Measurements from ENCODE around the gene PALM3.

PALM3 gene

DNA sequence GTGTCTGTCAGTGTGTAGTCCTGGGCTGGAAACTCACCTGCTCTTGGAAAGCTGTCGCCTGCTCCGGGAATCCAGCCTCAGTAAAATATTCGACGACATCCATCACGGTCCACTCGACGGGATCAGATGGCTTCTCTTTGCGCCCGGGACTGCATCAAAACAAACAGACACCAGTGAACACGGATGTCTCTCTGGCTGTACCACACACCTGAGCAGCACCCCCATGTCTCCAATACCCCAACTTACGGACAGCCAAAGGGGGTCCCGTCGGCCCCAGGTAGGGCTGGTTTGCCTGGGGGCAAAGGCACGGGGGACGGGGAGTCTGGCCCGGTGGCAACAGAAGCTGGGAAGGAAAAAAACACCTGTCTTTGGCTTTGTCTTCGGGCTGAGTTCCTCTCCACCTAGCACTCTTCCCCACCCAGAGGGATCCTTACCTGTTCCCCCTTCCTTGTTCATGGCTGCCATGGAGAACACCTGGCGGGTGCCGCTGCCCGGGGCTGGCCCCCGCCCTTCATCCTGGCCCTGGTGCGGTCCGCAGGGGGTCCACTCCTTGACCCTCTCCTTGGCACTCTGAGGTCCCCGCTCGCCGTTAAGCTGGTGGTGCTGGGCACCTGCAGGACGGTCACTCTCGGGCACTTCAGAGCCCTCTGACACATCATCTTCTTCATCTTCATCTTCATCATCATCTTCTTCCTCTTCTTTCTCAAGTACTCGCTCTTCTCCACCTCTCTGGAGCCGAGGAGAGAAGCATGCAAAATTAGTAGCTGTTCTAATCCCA lies 26.9 kb upstream of the PALM3 start:
- DNase-seq, result no peak

DNA sequence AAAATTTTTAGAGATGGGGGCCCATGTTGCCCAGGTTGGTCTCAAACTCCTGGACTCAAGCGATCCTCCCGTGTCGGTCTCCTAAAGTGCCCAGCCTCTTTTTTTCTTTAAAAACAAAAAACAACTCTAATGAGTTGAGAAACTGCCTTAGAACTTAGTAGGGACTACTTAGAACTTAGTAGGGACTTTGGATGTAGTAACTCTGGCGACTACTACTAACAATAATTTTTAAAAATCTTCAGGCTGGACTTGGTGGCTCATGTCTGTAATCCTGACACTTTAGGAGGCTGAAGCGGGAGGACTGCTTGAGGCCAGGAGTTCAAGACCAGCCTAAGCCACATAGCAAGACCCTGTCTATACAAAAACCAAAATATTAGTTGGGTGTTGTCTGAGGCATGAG lies 24.2 kb upstream of the PALM3 start:
- DNase-seq, result no peak

DNA sequence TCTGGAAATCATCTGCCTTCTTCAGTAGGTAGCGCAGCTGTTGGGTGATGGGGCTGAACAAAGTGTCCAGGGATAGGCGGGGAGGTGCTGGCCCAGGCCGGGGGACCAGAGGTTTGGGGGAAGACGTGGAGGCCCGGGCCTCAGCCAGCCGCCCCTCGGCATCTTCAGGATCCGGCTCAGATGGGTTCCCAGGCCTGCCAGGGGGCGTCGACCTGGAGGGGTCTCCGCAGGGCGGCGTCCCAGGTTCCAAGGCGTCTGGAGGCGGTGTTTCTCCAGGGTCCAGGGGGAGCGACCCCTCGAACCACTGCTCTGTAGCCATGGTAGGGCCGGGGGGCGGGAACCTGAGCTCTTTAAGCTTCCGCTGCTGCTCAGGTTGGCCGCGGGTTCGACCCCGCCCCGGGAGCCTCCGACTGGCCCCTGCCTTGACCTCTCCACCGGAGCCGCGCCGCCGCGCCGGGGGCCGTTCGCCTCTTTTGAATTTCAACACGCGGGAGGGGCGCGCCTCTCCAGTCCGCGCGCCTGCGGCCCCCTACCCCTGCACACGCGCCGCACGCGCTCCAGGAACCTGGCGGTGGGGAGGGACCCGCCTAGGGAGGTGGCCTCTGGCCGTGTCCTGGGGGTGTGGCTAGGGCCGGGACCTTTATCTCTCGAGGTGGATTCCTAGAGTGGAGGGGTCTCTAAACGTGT lies 23.6 kb upstream of the PALM3 start, which contains the start of gene C19orf67:
Gene C19orf67, minus strand, starts transcription at position 475 of the 687 bp plus-strand sequence. Its CDS starts 156 bp downstream, at position 319.
- DNase-seq, result no peak

DNA sequence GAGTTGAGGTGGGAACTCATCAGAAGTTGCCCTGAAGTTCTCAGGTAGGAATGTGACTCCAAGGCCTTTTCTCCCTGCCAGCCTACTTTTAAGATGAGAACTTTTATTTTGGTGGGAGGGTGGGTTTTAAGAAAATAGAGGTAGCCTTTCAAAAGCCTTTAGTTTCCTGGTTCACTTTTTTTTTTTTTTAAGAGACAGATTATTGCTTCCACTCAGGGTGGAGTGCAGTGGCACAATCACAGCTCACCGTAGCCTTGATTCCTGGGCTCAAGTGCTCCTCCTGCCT lies 20.7 kb upstream of the PALM3 start:
- no peak for DNase-seq

DNA sequence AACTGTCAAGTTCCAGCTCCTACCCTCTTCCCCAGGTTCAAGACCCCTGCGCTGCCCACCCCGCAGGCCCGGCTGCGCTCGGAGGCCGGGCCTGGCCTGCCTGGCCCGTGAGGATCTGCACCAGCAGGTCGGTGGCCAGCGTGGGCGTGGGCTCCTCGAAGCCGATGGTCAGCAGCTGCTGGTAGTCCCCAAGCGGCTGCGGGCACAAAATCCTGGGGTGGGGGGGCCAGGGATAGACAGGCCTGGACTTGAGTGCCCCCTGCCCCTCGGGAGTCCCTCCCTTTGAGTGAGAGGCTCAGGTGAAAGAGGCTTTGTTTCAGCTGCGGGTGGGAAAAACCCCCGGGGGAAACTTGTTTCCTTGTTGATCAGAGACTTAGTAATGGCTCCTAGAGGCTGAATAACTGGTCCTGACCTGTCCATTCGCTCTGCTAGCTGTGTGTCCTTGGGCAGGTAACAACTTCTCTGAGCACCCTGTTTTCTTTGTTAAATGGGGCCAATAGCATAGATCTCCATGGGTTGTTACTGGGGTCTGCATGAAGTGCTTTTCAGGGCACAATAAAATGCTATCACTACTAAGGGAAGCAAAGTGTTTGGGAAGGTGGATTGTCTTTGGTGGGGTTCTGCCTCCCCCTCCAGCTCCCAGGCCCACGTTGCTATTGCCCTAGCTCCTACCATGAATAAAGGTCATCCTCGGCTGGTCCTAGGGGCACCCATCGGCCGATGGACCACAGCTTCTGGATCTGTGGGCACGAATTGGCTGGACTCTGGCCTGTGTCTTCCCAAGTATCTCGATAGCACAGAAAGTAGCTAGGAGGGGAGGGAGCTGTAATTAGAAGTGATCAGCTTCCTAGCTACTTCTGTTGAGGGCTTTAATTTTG lies 20.2 kb upstream of the PALM3 start:
- DNase-seq, result no peak

DNA sequence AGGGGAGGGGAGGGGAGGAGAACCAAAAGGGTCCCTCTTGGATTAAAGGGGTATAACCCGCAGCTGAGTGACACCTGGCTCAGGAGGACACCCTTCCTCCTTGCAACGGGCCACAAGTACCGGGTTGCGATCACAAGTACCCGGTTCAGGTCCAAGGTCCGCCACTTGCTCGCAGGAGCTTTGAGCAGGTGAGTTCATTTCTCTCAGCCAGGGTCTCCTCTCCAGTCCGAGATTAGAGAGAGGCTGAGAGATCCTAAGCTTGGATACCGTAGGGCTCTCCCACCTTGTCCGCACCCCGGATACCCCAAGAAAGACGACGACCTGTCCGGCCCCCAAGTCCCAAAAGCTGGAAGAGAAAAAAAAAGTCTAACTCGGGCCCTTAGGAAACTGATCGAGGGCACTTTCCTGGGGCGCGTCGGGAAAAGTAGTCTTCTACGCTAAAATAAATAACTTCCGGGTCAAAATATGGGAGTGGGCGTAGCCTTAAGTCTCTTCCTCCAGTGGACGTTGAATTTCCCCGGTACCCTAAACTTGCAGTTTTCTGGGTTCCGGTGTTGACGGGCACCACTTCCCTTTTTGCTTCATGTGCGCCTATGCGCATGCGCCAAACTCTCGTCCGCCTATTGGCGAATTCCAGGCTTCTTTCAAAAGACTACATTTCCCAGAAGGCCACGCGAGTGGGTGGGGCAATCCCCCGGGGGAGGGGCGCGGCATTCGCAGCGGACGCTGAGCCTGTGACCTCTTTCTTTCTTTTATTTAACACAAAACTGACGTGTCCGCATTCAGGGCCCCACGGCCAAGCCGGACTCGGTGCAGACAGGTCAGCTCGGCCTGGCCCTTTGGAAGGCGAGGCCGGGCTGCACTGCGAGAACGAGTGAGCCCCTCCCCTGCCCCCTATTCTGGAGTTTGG lies 19.3 kb upstream of the PALM3 start:
- peak; percentile 100 for DNase-seq

DNA sequence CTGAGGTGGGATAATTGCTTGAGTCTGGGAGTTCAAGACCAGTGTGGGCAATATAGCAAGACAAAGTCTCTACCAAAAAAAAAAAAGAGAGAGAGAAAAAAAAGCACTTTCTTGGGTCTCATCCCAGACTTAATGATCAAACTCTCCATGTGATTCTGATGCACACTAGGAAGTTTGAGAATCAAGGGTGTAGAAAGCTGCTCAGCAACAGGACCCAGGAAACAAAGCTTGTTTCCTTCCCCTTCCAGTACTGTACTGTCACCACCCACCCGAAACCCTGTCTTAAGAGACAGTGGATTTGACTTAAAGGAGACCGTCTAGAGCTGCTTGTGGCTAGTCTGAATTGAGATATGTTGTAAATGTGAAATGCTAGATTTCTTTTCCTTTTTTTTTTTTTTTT lies 16.5 kb upstream of the PALM3 start:
- DNase-seq, result no peak

DNA sequence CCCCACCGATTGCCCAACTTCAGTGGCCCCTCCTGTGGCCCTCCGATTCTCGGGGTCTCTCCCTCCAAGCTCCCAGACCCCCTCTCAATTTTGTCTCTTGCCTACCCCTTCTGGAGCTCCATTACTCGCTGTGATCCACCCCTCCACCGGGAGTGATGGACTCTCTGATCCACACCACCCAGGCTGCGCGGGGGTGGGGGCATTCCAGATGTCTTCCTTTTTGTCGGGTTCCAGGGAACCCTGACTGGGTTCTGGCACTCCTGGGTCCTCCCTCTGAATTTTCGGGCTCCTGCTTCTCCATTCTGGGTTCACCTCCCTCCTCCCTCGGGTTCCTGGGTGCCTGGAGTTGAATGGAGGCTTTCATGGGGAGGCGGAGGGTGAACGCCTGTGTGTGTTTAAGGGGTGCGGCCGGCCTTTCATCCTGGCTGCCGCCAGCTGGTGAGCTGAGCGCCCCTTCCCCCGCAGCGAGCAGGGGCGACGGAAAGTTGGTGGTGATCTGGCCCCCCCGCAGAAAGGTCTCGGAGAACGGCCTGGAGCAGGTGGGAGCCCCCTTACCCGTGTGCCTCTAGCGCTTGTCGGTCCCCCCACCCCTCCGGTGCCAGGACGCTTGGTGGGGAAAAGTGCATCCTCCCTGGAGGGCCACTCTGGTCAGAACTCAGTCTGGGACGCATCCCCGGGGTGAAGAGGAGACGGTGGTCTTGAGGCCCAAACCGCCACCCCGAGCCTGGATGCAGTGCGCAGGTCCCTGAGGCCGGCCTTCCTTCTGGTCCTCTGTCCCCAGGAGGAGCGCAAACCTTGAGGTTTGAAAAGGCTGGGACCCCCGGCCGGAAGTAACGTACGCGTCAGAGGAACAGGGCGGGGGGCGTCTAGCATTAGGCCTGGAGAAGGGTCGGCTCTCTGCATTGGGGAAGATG lies 12.3 kb upstream of the PALM3 start:
- DNase-seq, result peak; percentile 72

DNA sequence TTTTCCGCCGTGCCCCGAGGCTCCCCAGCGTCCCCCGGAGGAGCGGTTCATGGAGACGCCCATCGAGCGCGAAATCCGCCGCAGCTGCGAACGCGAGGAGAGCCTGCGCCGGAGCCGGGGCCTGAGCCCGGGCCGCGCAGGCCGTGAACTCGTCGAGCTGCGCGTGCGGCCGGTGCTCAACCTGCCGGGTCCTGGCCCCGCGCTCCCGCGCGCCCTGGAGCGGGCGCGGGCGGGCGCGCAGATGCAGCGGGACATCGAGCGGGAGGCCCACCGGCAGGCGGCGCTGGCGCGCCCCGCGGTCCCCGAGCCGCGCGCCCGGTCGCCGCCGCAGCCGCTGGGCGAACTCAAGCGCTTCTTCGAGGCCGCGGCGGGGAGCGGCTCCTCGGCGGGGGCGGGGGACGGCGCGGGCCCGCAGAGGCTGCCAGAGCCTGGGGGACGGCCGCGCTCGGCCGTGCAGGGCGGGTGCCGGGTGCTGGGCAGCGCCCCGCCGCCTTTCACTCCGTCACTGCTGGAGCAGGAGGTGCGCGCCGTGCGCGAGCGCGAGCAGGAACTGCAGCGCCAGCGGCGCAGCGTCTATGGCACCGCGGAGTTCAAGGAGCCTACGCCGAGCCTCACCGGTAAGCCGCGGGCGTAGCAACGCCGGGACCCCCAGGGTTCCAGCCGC lies 11.5 kb upstream of the PALM3 start:
- peak; percentile 86 for DNase-seq

DNA sequence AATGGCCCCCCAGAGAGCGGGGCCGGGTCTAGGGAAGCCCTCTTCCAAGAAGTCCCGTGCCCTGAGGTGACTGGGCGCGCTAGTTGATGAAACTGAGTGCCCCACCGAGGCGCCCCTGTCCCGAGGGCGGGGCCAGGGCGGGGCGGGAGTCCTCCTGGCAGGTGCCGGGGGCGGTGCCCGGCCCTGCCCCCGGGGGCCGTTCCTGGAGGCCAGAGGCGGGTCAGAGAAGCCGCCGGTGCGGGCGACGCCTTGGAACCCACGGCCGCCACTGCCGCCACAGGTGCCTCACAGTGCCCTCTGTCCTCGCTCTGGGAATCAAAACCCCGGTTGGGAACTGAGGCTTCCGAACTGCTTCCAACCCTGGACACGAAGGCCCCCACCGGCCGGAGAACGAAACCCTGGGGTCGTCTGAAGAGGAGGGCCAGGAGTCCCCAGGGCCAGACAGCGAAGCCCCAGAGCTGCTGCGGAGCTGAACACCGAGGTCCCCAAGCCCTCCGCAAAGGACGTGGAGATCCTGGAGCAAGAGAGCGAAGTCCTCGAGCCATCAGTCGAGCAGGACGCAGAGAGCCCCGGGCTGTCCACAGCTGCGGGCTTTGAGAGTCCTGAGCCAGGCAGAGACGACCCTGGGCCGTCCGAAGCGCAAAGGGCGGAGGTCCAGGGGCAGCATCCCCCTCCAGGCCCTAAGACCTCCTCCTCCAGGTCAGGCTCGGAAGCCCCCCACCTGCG lies 10.8 kb upstream of the PALM3 start, which contains the start of gene MISP3:
Gene MISP3, plus strand, starts transcription at position 252 of the 726 bp plus-strand sequence. CDS start 524 bp downstream, outside the sequence.
- peak; percentile 72 for DNase-seq

DNA sequence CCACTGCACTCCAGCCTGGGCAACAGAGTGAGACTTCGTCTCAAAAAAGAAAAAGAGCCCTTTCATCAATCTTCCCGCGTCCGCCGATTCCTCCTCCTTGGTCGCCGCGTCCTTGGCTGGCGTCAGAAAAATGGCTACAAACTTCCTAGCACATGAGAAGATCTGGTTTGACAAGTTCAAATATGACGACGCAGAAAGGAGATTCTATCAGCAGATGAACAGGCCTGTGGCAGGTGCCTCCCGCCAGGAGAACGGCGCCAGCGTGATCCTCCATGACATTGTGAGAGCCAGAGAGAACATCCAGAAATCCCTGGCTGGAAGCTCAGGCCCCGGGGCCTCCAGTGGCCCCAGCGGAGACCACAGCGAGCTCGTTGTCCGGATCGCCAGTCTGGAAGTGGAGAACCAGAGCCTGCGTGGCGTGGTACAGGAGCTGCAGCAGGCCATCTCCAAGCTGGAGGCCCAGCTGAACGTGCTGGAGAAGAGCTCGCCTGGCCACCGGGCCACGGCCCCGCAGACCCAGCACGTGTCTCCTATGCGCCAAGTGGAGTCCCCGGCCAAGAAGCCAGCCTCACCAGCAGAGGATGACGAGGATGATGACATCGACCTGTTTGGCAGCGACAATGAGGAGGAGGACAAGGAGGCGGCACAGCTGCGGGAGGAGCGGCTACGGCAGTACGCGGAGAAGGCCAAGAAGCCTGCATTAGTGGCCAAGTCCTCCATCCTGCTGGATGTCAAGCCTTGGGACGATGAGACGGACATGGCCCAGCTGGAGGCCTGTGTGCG lies 8.6 kb upstream of the PALM3 start:
- no peak for DNase-seq

DNA sequence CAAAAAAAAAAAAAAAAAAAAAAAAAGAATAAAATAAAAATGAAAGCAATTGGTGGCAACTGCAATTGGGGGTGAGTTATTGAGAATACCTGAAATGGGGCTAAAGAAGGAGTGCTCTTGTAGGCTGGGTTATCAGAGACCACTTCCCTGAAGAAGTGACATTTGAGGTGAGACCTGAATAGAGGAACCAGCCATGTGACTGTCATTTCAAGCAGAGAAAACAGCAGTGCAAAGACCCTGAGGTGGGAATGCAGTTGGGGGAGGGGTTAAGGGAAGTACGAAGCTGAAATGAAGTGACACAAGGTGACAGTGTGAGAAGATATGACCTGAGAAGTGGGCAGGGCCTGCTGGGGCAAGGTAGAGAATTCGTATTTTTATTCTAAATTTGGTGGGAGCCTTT lies 4.3 kb upstream of the PALM3 start:
- DNase-seq, result no peak

DNA sequence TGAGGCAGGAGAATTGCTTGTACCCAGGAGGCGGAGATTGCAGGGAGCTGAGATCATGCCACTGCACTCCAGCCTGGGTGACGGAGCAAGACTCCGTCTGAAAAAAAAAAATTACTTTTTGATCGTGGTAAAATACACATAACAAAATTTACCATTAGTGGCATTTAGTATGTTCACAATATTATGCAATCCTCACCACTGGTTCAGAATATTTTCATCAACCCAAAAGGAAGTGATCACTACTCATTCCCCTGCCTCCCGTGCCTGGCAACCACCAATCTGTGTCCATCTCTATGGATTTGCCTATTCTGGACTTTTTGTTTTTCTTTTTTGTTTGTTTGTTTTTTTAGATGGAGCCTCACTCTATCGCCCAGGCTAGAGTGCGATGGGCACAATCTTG lies 1.2 kb upstream of the PALM3 start:
- no peak for DNase-seq

DNA sequence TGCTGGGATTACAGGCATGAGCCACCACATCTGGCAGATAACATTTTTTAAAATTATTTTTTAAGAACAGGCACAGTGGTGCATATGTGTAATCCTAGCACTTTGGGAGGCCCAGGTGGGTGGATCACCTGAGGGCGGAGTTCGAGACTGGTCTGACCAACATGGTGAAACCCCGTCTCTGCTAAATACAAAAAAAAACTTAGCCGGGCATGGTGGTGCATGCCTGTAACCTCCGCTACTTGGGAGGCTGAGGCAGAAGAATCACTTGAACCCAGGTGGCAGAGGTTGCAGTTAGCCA lies 631 bp upstream of the PALM3 start:
- no peak for DNase-seq

DNA sequence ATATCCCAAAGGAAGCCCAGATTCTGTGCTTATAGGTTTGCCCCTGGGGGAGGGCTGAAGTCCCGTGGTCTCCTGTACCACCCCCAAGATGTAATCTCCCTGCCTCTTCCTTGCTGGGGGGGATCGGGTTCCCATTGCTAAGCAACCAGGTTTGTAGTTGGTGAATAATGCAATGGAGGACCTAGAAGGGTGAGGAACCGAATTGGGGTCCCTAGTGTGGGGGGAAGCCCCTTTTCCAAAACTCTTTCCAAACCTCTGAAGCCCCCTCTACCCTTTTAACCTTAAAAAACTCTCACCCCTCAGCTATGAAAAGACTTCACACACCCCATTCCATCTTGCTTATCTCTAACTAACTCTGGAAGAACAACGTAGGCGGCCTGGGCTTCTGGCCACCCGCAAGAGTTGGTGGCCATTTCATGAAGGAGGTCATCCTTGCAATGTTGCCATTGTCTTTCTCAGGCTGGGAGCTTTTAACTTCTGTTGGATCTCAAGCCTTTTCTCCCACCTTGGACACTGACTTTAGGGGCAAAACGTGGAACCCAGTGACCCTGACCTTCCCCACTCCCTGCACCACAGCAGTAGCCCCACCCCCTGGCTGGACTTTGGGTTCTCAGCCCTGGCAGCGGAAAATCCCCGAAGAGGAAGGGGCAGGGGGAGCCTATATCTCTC lies 661 bp downstream of the PALM3 start:
- DNase-seq, result no peak

DNA sequence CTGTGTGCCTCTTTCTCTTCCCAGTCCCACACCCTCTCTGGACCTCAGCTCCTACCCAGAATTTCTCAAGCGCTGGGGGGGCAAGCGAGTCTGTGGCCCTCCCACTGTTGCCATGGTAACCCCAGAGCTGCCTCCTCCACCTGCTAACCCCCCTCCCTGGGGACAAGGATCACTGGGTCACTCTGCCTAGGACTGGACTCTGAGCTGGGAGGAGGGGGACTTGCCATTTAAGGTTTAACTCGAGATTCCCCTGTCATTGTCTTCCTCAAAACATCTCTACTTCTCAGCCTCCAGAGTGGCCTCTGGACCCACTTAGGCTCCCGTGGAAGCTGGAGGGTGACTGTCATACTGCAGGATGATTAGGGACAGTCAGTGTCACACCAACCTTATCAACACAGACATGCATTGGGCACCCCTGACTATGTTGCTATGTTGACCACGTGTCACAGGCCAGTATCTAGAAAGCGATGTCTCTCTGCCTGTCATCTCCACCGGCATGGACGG lies 2.2 kb downstream of the PALM3 start:
- no peak for DNase-seq

DNA sequence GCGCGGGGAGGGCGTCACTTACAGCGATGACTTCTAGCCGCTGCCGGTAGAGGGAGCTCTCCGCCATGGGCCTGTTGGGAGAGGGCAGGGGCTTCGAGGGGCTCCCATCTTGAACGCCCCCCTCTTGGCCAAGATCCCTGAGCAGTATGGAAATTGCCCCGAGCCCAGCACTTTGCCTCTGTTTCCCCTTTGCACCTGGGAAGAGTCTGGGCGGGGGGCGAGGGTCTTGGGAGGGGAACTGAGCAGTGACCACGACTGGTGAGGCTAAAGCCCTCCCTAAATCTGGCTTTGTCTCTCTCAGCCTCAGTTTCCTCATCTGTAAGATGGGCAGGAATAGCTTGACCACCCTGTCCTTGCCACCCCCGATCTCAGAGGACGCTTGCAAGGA lies 2.8 kb downstream of the PALM3 start:
- no peak for DNase-seq

All from eye (tissue), 1 donor.